ENCODE measurements around the gene RRAGD. TPM values are rescaled to one million over a fixed set of nuclear protein-coding genes. Genes with fewer than 3 reads are reported as not detected.

The RRAGD gene
- total RNA-seq, 2 donors from 2014 or later, result 20.2 to 20.5 TPM

DNA sequence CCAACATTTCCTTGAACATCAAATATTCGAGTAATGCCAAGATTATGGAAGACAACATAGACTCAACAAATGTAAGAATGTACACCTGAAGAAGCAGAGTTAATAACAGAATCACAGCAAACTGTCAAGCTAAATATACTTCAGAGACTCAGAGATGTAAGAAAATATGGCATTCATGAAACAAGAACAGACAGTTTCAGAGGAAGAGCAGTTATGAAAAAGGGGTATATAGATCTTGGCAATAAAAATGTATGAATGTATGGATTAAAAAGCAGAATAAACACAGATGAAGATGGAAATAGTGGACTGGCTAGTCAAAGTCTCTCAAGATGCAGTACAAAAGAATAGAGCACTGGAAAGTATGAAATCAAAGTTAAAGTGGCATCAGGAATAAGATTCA, 18.4 kb downstream of the RRAGD start:
- ATAC-seq, result no peak
- no peak for DNase-seq (ENCODE audit: low spot score in 2 of 2)
- Mint-ChIP-seq H3K36me3 (peaks cover 13 to 14% of the 10 kb centered on the region in 2 donors), H3K27ac (no peak overlapping the region), H3K9me3 (peaks cover 10 to 12% of the 10 kb centered on the region in 2 donors)

DNA sequence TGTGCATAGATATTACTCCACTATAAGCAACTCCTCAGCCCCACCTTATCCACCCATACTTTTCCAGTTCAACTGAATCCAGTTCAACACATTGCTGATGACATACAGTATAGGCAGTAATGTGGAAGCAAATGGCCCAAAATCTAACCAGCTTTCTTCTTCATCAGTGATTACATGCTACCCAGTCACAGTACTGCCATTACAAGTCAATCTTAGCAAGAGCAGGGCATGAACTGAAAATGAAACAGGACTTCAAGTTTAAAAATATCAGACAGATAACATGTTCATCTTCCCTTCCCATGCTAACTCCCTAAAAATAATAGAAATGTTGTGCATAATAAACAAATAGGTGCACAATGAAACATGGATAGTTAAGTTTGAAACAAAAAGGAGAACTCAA, 19.2 kb downstream of the RRAGD start:
- Mint-ChIP-seq H3K9me3 (peaks cover 10 to 12% of the 10 kb centered on the region in 2 donors), H3K27ac (no peak overlapping the region), H3K36me3 (peaks cover 13 to 14% of the 10 kb centered on the region in 2 donors)
- no peak for ATAC-seq
- no peak for DNase-seq (ENCODE audit: low spot score in 2 of 2)

DNA sequence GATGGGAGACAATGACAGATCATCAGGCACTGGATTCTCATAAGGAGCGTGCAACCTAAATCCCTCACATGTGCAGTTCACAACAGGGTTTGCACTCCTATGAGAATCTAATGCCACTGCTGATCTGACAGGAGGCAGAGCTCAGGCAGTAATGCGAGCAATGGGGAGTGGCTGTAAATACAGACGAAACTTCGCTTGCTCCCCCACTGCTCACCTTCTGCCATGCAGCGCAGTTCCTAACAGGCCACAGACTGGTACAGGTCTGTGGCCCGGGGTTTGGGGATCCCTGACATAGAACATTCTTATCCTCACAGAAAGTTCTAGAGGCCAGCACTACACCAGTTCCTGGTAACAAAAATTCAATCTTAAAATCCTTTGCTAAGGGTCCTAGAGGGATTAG, 23.2 kb downstream of the RRAGD start:
- Mint-ChIP-seq H3K9me3 (peaks cover 9 to 11% of the 10 kb centered on the region in 2 donors), H3K36me3 (peaks cover 11% of the 10 kb centered on the region in 2 donors), H3K27ac (no peak overlapping the region)
- ATAC-seq (no peak), DNase-seq (ENCODE audit: low spot score in 2 of 2) (no peak)

GRCh38 chr6:89387516-89388201, 24.4 kb downstream of the RRAGD start:
- ATAC-seq (peak; percentile 22 to 66), DNase-seq (ENCODE audit: low spot score in 2 of 2) (no peak)
- Mint-ChIP-seq H3K9me3 (no peaks in the 10 kb centered on the region), H3K27ac (peak overlapping the region in 1 of 2 donors; percentile 2), H3K36me3 (no peaks in the 10 kb centered on the region)

GRCh38 chr6:89386917-89387491, 25.1 kb downstream of the RRAGD start:
- Mint-ChIP-seq H3K9me3 (no peaks in the 10 kb centered on the region), H3K27ac (peak overlapping the region in 1 of 2 donors; percentile 2), H3K36me3 (no peaks in the 10 kb centered on the region)

DNA sequence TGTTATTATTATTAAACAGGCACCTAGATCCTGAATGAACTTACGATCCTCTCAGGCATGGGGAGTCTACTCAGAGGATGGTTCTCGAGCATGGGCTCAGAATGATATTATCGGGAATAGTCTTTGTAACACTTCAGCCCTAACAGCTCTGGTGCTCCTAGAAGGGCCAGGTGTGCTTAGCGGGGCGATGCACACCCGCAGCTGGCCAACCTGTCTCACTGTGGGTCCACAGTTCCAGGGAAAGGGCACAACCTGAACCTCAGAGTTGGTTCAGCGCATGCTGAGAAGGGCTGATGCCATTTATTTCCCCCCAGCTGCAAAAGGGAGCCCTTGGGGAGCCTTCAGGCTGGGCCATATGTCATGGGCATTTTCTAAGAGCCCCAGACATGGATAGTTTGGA, 26.2 kb downstream of the RRAGD start:
- Mint-ChIP-seq H3K27ac (no peak overlapping the region), H3K36me3 (no peaks in the 10 kb centered on the region), H3K9me3 (no peaks in the 10 kb centered on the region)
- DNase-seq (ENCODE audit: low spot score in 2 of 2) (no peak), ATAC-seq (no peak)

More at GRCh38 chr6:89386917-89387491, 25.1 kb downstream of the RRAGD start:
- ATAC-seq (no peak), DNase-seq (ENCODE audit: low spot score in 2 of 2) (no peak)

- Mint-ChIP-seq H3K27ac (peak overlapping the region in 1 of 2 donors; percentile 14), H3K36me3 (no peaks in the 10 kb centered on the region), H3K9me3 (no peaks in the 10 kb centered on the region)
- DNase-seq (ENCODE audit: low spot score in 2 of 2), result no peak
- ATAC-seq, result peak; percentile 52 to 86
These were observed 26.9 kb downstream of the RRAGD start for GRCh38 chr6:89385156-89385667.

DNA sequence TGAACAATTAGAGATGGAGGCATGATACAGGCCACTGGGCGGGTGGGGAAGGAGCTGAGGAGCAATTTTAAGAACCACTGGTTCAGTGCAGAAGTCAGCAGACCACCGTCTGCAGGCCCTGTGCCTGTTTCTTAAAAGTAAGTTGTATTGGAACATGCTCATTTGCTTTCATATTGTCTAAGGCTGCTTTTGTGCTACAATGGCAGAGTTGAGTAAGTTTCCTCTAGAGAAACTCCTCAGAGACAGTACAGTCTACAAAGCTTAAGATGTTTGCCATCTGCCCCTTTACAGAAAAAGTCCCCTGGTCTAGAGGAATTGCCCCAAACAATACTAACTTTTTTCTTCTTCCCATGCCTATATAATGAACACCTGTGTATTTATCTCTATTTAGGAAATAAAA, 31.0 kb downstream of the RRAGD start:
- no peak for ATAC-seq
- no peaks in the 10 kb centered on the region for H3K36me3 Mint-ChIP-seq

GRCh38 chr6:89379281-89379680, 32.8 kb downstream of the RRAGD start:
- DNase-seq (ENCODE audit: low spot score in 2 of 2), result no peak
- Mint-ChIP-seq H3K36me3 (no peaks in the 10 kb centered on the region), H3K27ac (no peak overlapping the region), H3K9me3 (no peaks in the 10 kb centered on the region)
- no peak for ATAC-seq

More for the DNA sequence above, 31.0 kb downstream of the RRAGD start:
- no peak for DNase-seq (ENCODE audit: low spot score in 2 of 2)
- no peak overlapping the region for H3K27ac Mint-ChIP-seq
- no peaks in the 10 kb centered on the region for H3K9me3 Mint-ChIP-seq

- no peaks in the 10 kb centered on the region for H3K36me3 Mint-ChIP-seq
- ATAC-seq (no peak), DNase-seq (ENCODE audit: low spot score in 2 of 2) (no peak)
- H3K9me3 Mint-ChIP-seq, result no peaks in the 10 kb centered on the region
- H3K27ac Mint-ChIP-seq, result no peak overlapping the region
These were observed 33.4 kb downstream of the RRAGD start for GRCh38 chr6:89378628-89379027.

GRCh38 chr6:89375427-89376267, 36.4 kb downstream of the RRAGD start:
- Mint-ChIP-seq H3K36me3 (no peaks in the 10 kb centered on the region), H3K9me3 (no peaks in the 10 kb centered on the region), H3K27ac (no peak overlapping the region)
- ATAC-seq, result peak; percentile 73 to 87
- DNase-seq (ENCODE audit: low spot score in 2 of 2), result peak in 1 of 2 donors; percentile 44

- no peaks in the 10 kb centered on the region for H3K9me3 Mint-ChIP-seq
- no peaks in the 10 kb centered on the region for H3K36me3 Mint-ChIP-seq
- ATAC-seq (peak; percentile 38 to 59), DNase-seq (ENCODE audit: low spot score in 2 of 2) (no peak)
- no peak overlapping the region for H3K27ac Mint-ChIP-seq
These were observed 39.6 kb downstream of the RRAGD start for GRCh38 chr6:89372506-89372901.

DNA sequence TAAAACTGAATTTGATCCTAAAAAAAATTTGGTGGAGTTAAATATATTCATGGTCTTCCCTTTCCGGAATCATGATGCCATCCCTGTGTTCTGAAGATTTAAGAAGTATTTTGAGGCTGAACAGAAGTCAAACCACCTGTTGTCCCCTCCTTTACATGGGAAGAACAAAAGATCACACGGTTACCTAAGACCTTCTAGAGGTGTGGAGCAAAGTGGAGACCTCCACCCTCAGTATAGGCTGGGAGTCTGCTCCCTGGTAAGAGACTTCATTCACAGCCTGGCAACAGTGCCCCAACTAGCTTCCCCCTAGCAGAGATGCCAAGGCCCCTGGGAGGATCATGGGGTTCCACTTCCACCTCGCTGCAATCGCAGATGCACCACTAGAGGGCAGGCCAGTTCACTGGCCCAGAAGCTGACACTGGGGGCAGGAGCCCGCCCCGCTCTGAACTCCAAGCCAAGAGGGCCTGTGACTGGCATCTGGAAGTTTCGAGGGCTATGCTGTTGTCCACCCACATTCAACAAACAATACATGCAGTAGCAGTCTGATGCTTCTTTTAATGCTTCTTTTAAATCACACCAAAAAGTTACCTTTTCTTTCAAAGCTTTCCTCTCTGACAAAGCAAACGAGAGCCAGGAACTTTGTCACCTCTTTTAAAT, 40.1 kb downstream of the RRAGD start:
- H3K27ac Mint-ChIP-seq, result no peak overlapping the region
- ATAC-seq, result peak; percentile 81 to 88
- H3K9me3 Mint-ChIP-seq, result no peaks in the 10 kb centered on the region

GRCh38 chr6:89368999-89369398, 43.1 kb downstream of the RRAGD start:
- DNase-seq (ENCODE audit: low spot score in 2 of 2), result no peak
- Mint-ChIP-seq H3K27ac (no peak overlapping the region), H3K9me3 (no peaks in the 10 kb centered on the region), H3K36me3 (no peaks in the 10 kb centered on the region)
- ATAC-seq, result no peak

More for the DNA sequence above, 40.1 kb downstream of the RRAGD start:
- peak; percentile 64 to 80 for DNase-seq (ENCODE audit: low spot score in 2 of 2)
- no peaks in the 10 kb centered on the region for H3K36me3 Mint-ChIP-seq

DNA sequence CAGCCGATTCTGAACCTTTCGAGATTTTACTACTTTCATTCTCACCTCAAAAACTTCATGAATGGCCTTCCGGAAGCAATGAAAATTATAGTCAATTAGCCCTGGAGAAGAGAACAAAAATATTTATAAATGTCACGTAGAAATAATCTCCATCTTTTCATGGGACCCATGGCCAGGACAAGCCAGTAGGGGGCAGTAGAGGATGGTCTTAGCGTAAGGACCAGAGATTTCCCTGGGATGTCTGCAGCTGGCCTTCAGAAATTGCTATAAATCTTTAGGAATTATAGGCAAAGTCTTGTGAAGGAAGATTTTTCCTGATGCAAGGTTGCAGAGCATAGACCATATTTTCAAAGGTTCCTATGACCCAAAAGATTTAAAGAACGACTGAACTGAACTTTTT, 44.0 kb downstream of the RRAGD start:
- H3K36me3 Mint-ChIP-seq, result no peaks in the 10 kb centered on the region
- DNase-seq (ENCODE audit: low spot score in 2 of 2) (peak in 1 of 2 donors; percentile 78), ATAC-seq (peak in 1 of 2 donors; percentile 46)
- no peak overlapping the region for H3K27ac Mint-ChIP-seq
- peaks cover 0 to under 1% of the 10 kb centered on the region in 2 donors for H3K9me3 Mint-ChIP-seq

- no peak for DNase-seq (ENCODE audit: low spot score in 2 of 2)
- peaks cover 0 to 10% of the 10 kb centered on the region in 2 donors for H3K9me3 Mint-ChIP-seq
- ATAC-seq, result no peak
- no peaks in the 10 kb centered on the region for H3K36me3 Mint-ChIP-seq
- no peak overlapping the region for H3K27ac Mint-ChIP-seq
These were observed 47.5 kb downstream of the RRAGD start for GRCh38 chr6:89364586-89364985.
